C4-2B (cell line): Measurements from ENCODE around the gene HOXA10.

ENCODE experiments used
- CTCF ChIP-seq: fragments of 450-650 bp; conservative IDR thresholded peaks from 2 replicates; pipeline ENCODE4 v1.5.1; 2017; ENCODE audit warnings: mild to moderate bottlenecking
- ZFX ChIP-seq: fragments of 450-650 bp; IDR thresholded peaks from 2 replicates; pipeline ENCODE4 v1.6.1; 2017

GRCh38 chr7:27194686-27195379 lies 20.7 kb upstream of the HOXA10 start:
- TF ChIP-seq CTCF (no peak), ZFX (no peak)
